Astrocyte (in vitro differentiated cells and primary cell): ENCODE data around the gene TLX1. TPM values are rescaled to one million over a fixed set of nuclear protein-coding genes. Genes with fewer than 3 reads are reported as not detected.

ENCODE experiments used
- DNase-seq: peaks from one replicate; pipeline ENCODE4 v3.0.0-alpha.2; 2010; ENCODE audit warnings: low read depth
- FAIRE-seq: peaks from 2 replicates; lab custom pipeline; 2011; peaks lifted over from hg19 to GRCh38; lab: Jason Lieb, UNC
- H2AFZ ChIP-seq: 2 replicates; pipeline ENCODE4 v1.6.0; 2012; ENCODE audit warnings: low read depth, low read length, inconsistent platforms
- H3K27ac ChIP-seq: 2 replicates; pipeline ENCODE4 v1.5.1; 2011; ENCODE audit warnings: low read depth, low read length, inconsistent platforms
- H3K27me3 ChIP-seq: 2 replicates; pipeline ENCODE4 v1.6.0; 2011; ENCODE audit warnings: low read length, inconsistent platforms; ENCODE audit not compliant: insufficient read depth
- H3K36me3 ChIP-seq: 2 replicates; pipeline ENCODE4 v1.5.1; 2011; ENCODE audit warnings: low read length, inconsistent platforms; ENCODE audit not compliant: insufficient read depth
- H3K4me1 ChIP-seq: 2 replicates; pipeline ENCODE4 v1.5.1; 2011; ENCODE audit warnings: low read length, inconsistent platforms; ENCODE audit not compliant: insufficient read depth
- H3K4me2 ChIP-seq: 2 replicates; pipeline ENCODE4 v1.6.0; 2012; ENCODE audit warnings: low read length, inconsistent platforms
- H3K4me3 ChIP-seq: 2 replicates; pipeline ENCODE4 v1.5.1; 2011; ENCODE audit warnings: low read depth, mild to moderate bottlenecking, low read length, inconsistent platforms; ENCODE audit not compliant: insufficient read depth
- H3K79me2 ChIP-seq: 2 replicates; pipeline ENCODE4 v1.6.0; 2012; ENCODE audit warnings: mild to moderate bottlenecking, low read length, inconsistent platforms; ENCODE audit not compliant: insufficient read depth
- H3K9ac ChIP-seq: 2 replicates; pipeline ENCODE4 v1.6.0; 2012; ENCODE audit warnings: mild to moderate bottlenecking, low read length, inconsistent platforms
- H3K9me3 ChIP-seq: 2 replicates; pipeline ENCODE4 v1.5.1; 2012; ENCODE audit warnings: low read depth, mild to moderate bottlenecking, low read length, inconsistent platforms; ENCODE audit not compliant: insufficient read depth
- H4K20me1 ChIP-seq: 2 replicates; pipeline ENCODE4 v1.6.0; 2012; ENCODE audit warnings: low read length, inconsistent platforms; ENCODE audit not compliant: insufficient read depth
- H3K27ac Mint-ChIP-seq: one replicate; pipeline ENCODE4 v1.8.0; 2021; ENCODE audit warnings: mild to moderate bottlenecking, mixed read lengths; ENCODE audit not compliant: unreplicated experiment
- H3K27me3 Mint-ChIP-seq: one replicate; pipeline ENCODE4 v1.8.0; 2021; ENCODE audit warnings: low read depth, mixed read lengths; ENCODE audit not compliant: unreplicated experiment
- H3K36me3 Mint-ChIP-seq: one replicate; pipeline ENCODE4 v1.8.0; 2021; ENCODE audit warnings: low read depth, mixed read lengths; ENCODE audit not compliant: unreplicated experiment
- H3K4me1 Mint-ChIP-seq: one replicate; pipeline ENCODE4 v1.8.0; 2021; ENCODE audit warnings: low read depth, mixed read lengths; ENCODE audit not compliant: unreplicated experiment
- H3K4me3 Mint-ChIP-seq: one replicate; pipeline ENCODE4 v1.8.0; 2021; ENCODE audit warnings: mild to moderate bottlenecking, moderate library complexity, mixed read lengths; ENCODE audit not compliant: unreplicated experiment
- H3K9me3 Mint-ChIP-seq: one replicate; pipeline ENCODE4 v1.8.0; 2021; ENCODE audit warnings: mild to moderate bottlenecking, mixed read lengths; ENCODE audit not compliant: unreplicated experiment
- EZH2 ChIP-seq: IDR thresholded peaks from 2 replicates; pipeline ENCODE4 v1.6.1; 2012; ENCODE audit warnings: mild to moderate bottlenecking, low read length, inconsistent platforms; ENCODE audit not compliant: insufficient read depth
- total RNA-seq: library from RNA; stranded (reverse); gene quantifications from 2 replicates; pipeline ENCODE4 v1.2.1, GENCODE V29; 2021
- TF ChIP-seq, protein P1 (sequence below): IDR thresholded peaks from 2 replicates; pipeline ENCODE4 v1.5.1; 2011; ENCODE audit warnings: low read depth, mild to moderate bottlenecking, inconsistent platforms, low read length, moderate library complexity; ENCODE audit not compliant: insufficient read depth

The TLX1 gene
- total RNA-seq, 1 donor from 2014 or later, result not detected

DNA sequence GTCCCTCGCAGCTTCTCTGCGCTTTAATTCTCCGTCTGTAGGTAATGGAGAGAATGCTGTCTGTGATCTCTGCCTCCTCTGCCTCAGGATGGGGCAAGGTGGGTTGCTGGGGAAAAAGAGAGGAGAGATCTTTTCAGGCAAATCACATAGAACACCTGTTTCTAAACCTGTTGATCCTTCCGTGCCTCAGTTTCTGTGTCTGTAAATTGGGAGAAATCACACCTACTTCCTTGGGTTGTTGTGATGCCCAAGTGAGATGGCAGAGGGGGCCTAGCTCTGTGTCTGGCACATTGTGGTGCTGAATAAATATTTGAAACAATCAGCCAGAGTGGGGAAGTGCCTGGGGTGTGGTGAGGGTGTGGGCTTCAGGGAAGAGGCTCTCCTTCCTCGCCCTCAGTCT is 40.5 kb upstream of the TLX1 start:
- FAIRE-seq (no peak), DNase-seq (no peak)
- no peak overlapping the region for H3K27ac ChIP-seq
- H3K4me1 ChIP-seq, result no peaks in the 10 kb centered on the region
- H3K79me2 ChIP-seq, result no peaks in the 10 kb centered on the region
- no peak overlapping the region for H3K27ac Mint-ChIP-seq
- no peak overlapping the region for H2AFZ ChIP-seq
- H3K27me3 ChIP-seq, result peaks cover 62% of the 10 kb centered on the region
- H3K4me3 ChIP-seq, result no peak overlapping the region
- no peaks in the 10 kb centered on the region for H3K36me3 ChIP-seq
- no peak overlapping the region for H3K4me2 ChIP-seq
- no peak overlapping the region for H3K4me3 Mint-ChIP-seq
- no peak overlapping the region for H3K9ac ChIP-seq
- peaks cover 73% of the 10 kb centered on the region for H3K27me3 Mint-ChIP-seq
- no peaks in the 10 kb centered on the region for H3K9me3 ChIP-seq
- H3K4me1 Mint-ChIP-seq, result peaks cover 2% of the 10 kb centered on the region
- no peaks in the 10 kb centered on the region for H3K9me3 Mint-ChIP-seq
- no peak for TF ChIP-seq EZH2
- TF ChIP-seq, protein P1, sequence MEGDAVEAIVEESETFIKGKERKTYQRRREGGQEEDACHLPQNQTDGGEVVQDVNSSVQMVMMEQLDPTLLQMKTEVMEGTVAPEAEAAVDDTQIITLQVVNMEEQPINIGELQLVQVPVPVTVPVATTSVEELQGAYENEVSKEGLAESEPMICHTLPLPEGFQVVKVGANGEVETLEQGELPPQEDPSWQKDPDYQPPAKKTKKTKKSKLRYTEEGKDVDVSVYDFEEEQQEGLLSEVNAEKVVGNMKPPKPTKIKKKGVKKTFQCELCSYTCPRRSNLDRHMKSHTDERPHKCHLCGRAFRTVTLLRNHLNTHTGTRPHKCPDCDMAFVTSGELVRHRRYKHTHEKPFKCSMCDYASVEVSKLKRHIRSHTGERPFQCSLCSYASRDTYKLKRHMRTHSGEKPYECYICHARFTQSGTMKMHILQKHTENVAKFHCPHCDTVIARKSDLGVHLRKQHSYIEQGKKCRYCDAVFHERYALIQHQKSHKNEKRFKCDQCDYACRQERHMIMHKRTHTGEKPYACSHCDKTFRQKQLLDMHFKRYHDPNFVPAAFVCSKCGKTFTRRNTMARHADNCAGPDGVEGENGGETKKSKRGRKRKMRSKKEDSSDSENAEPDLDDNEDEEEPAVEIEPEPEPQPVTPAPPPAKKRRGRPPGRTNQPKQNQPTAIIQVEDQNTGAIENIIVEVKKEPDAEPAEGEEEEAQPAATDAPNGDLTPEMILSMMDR, result no peak
- H4K20me1 ChIP-seq, result no peaks in the 10 kb centered on the region
- no peaks in the 10 kb centered on the region for H3K36me3 Mint-ChIP-seq

DNA sequence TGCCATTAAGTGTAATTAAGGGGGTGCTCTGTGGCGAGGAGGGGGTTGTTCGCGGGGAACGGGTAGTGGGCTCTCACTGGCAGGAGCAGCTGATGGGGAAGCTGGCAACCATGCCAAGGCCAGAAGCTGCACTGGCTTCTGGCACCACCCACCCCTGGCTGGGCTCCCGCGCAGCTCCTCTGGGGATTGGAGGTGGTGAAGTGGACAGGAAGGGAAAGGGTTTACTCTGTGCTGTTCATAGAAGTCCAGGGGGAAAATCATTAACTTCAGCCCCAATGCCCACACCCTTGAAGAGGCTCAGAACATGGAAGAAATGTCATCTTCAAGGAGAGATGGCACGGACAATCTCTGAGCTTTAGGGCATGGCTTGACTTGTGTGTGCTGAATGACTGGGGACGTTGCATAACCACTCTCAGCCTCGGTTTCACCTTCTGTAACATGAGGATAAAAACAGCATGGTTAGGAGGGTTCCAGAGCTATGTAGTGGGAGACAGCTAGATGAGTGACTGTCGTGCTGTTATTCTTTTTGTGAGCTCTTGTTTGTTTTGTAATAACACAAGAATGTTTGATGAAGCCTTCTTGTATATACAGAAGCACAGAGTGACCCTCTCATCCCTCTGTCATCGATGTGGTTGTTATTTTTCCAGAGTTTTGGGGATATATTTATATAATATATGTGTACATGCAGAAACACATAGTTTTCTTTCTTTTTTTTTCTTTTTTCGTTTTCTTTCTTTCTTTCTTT is 39.4 kb upstream of the TLX1 start:
- Mint-ChIP-seq H3K36me3 (no peaks in the 10 kb centered on the region), H3K9me3 (no peaks in the 10 kb centered on the region), H3K27ac (no peak overlapping the region), H3K4me3 (no peak overlapping the region), H3K4me1 (peaks cover 2% of the 10 kb centered on the region), H3K27me3 (peaks cover 63% of the 10 kb centered on the region)
- FAIRE-seq (no peak), DNase-seq (no peak)
- Histone ChIP-seq H3K4me2 (no peak overlapping the region), H3K4me1 (no peaks in the 10 kb centered on the region), H2AFZ (no peak overlapping the region), H3K9ac (no peak overlapping the region), H3K4me3 (no peak overlapping the region), H3K36me3 (no peaks in the 10 kb centered on the region), H3K9me3 (no peaks in the 10 kb centered on the region), H3K27ac (no peak overlapping the region), H3K27me3 (peaks cover 60% of the 10 kb centered on the region), H4K20me1 (no peaks in the 10 kb centered on the region), H3K79me2 (no peaks in the 10 kb centered on the region)
- peak; percentile 18 for TF ChIP-seq EZH2
- TF ChIP-seq, protein P1, result no peak

DNA sequence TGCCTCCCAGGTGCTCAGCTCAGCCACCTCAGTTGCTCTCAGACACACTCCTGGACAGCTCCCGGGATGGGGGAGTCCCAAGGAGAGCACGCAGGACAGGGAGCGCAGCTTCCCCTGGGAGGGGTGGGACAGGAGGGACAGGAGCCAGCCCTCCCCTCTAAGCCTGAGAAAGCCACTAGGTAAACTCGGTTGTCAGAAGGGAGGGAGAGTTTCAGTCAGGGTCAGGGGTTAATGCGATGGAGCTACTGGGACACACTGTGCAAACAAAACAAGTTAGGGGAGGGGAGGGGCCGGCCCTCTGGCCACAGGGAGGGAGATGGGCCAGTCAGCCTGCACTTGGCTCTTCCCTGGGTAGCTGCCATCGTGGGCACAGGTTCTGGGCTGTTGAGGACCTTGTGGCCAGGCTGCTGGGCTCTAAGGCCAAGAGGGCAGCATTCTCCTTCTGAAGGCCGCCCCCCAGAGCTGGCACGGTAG is 38.2 kb upstream of the TLX1 start:
- Histone ChIP-seq H3K4me3 (no peak overlapping the region), H4K20me1 (no peaks in the 10 kb centered on the region), H3K36me3 (no peaks in the 10 kb centered on the region), H3K4me1 (no peaks in the 10 kb centered on the region), H3K27ac (no peak overlapping the region), H2AFZ (no peak overlapping the region), H3K27me3 (peaks cover 53% of the 10 kb centered on the region), H3K9me3 (no peaks in the 10 kb centered on the region), H3K9ac (no peak overlapping the region), H3K79me2 (no peaks in the 10 kb centered on the region), H3K4me2 (no peak overlapping the region)
- Mint-ChIP-seq H3K36me3 (no peaks in the 10 kb centered on the region), H3K27me3 (peaks cover 58% of the 10 kb centered on the region), H3K9me3 (no peaks in the 10 kb centered on the region), H3K4me1 (peaks cover 2% of the 10 kb centered on the region), H3K27ac (no peak overlapping the region), H3K4me3 (no peak overlapping the region)
- TF ChIP-seq, protein P1, result no peak
- no peak for TF ChIP-seq EZH2
- DNase-seq (no peak), FAIRE-seq (no peak)
